ENCODE data around the gene EP400.
A peak's percentile ranks its signal among the peaks of the same experiment; 100 is the strongest.
"Not testable (repeated sequence)": the region's sequence is repeated elsewhere in the genome, so short reads cannot be mapped to it uniquely, and the experiment has no call there.

EP400 gene

GRCh38 chr12:132046561-132046960 is 96.8 kb downstream of the EP400 start:
- peak; percentile 82 for DNase-seq (ENCODE audit: low read depth, low spot score)

GRCh38 chr12:132047630-132048029 is 97.9 kb downstream of the EP400 start:
- DNase-seq (ENCODE audit: low read depth, low spot score), result not testable (repeated sequence)

GRCh38 chr12:132049442-132049841 is 99.7 kb downstream of the EP400 start:
- DNase-seq (ENCODE audit: low read depth, low spot score), result no peak

GRCh38 chr12:132049876-132050275 is 100.1 kb downstream of the EP400 start:
- DNase-seq (ENCODE audit: low read depth, low spot score), result no peak

- DNase-seq (ENCODE audit: low read depth, low spot score), result peak; percentile 27
These were observed 102.0 kb downstream of the EP400 start for GRCh38 chr12:132051718-132052117.

GRCh38 chr12:132052196-132052932 is 102.6 kb downstream of the EP400 start:
- no peak for DNase-seq (ENCODE audit: low read depth, low spot score)

GRCh38 chr12:132053338-132054330 is 103.9 kb downstream of the EP400 start:
- no peak for DNase-seq (ENCODE audit: low read depth, low spot score)

GRCh38 chr12:132054983-132055382 is 105.2 kb downstream of the EP400 start:
- no peak for DNase-seq (ENCODE audit: low read depth, low spot score)

GRCh38 chr12:132055535-132056096 is 105.9 kb downstream of the EP400 start:
- no peak for DNase-seq (ENCODE audit: low read depth, low spot score)

GRCh38 chr12:132056320-132056719 is 106.6 kb downstream of the EP400 start:
- no peak for DNase-seq (ENCODE audit: low read depth, low spot score)

GRCh38 chr12:132056951-132057350 is 107.2 kb downstream of the EP400 start:
- no peak for DNase-seq (ENCODE audit: low read depth, low spot score)

- no peak for DNase-seq (ENCODE audit: low read depth, low spot score)
These were observed 107.9 kb downstream of the EP400 start for GRCh38 chr12:132057691-132058090.

- no peak for DNase-seq (ENCODE audit: low read depth, low spot score)
These were observed 111.5 kb downstream of the EP400 start for GRCh38 chr12:132061197-132061596.

GRCh38 chr12:132061641-132062430 is 112.1 kb downstream of the EP400 start:
- DNase-seq (ENCODE audit: low read depth, low spot score), result no peak

GRCh38 chr12:132062481-132062880 is 112.7 kb downstream of the EP400 start:
- no peak for DNase-seq (ENCODE audit: low read depth, low spot score)

- DNase-seq (ENCODE audit: low read depth, low spot score), result no peak
These were observed 113.7 kb downstream of the EP400 start for GRCh38 chr12:132063491-132063890.

GRCh38 chr12:132064631-132065030 is 114.9 kb downstream of the EP400 start:
- no peak for DNase-seq (ENCODE audit: low read depth, low spot score)

- DNase-seq (ENCODE audit: low read depth, low spot score), result no peak
These were observed 115.5 kb downstream of the EP400 start for GRCh38 chr12:132065203-132065602.

GRCh38 chr12:132065609-132066344 is 116.0 kb downstream of the EP400 start:
- no peak for DNase-seq (ENCODE audit: low read depth, low spot score)

GRCh38 chr12:132066345-132066685 is 116.6 kb downstream of the EP400 start:
- DNase-seq (ENCODE audit: low read depth, low spot score), result no peak

- DNase-seq (ENCODE audit: low read depth, low spot score), result no peak
These were observed 117.0 kb downstream of the EP400 start for GRCh38 chr12:132066749-132067148.
